Measurements from ENCODE around the gene GOSR2. TPM values are rescaled to one million over a fixed set of nuclear protein-coding genes. Genes with fewer than 3 reads are reported as not detected.

GOSR2 gene
- total and polyA plus RNA-seq, 2 of the 4 experiments (the other 2 are of a cell fraction) = 63.4 to 75.6 TPM

GRCh38 chr17:46895171-46895570 lies 27.8 kb upstream of the GOSR2 start:
- no peaks in the 10 kb centered on the region for H3K9me1 ChIP-seq (ENCODE audit: insufficient read depth, low read length)
- no peak overlapping the region for H4K5ac ChIP-seq (ENCODE audit: low read depth, low read length)
- no TSS peak for BruUV-seq (replicated peaks)
- ChIA-PET POLR2A (ENCODE audit: unreplicated experiment) (no interaction called here), CTCF (no interaction called here)
- H2AFZ ChIP-seq (replicated peaks; ENCODE audit: low read length, poor library complexity) = peak overlapping the region; percentile 41
- no peaks in the 10 kb centered on the region for H3K4me1 ChIP-seq (ENCODE audit: control insufficient read depth, insufficient read depth, low read length)
- H2AK5ac ChIP-seq (ENCODE audit: low read depth, low read length) = no peak overlapping the region
- no peak overlapping the region for H2BK5ac ChIP-seq (ENCODE audit: low read depth, low read length, poor library complexity, severe bottlenecking)
- H3K56ac ChIP-seq (ENCODE audit: extremely low read depth, insufficient read depth, low read length) = no peak overlapping the region
- WGBS, 2 experiments (ENCODE audit: extremely low coverage in 2 of 2, insufficient read length in 1 of 2) = 47% methylated on average over 3 of the region's 9 CpGs; no CpG with 5 or more reads in 1 of the 2 experiments
- no peaks in the 10 kb centered on the region for H3K79me1 ChIP-seq (ENCODE audit: low read depth in 1 of 2, low read length in 2 of 2)
- no peak overlapping the region for H3K27ac ChIP-seq (ENCODE audit: insufficient read depth, low read length)
- H3K4me3 ChIP-seq (ENCODE audit: insufficient read depth, low read depth, low read length) = no peak overlapping the region
- in situ Hi-C loops (cut with MboI; ENCODE audit: low sequenced_read_pairs) (no loop called here), dilution Hi-C loops (cut with HindIII; ENCODE audit: low sequenced_read_pairs, unreplicated experiment) (no loop called here), intact Hi-C loops (cut with micrococcal nuclease) (no loop called here)
- H3K27me3 ChIP-seq (ENCODE audit: control insufficient read depth, insufficient read depth, low read length) = peaks cover 61% of the 10 kb centered on the region
- no peak overlapping the region for H4K91ac ChIP-seq (ENCODE audit: insufficient read depth, low read depth, low read length)
- peaks cover 3% of the 10 kb centered on the region; the same call in 1 of the 2 replicates for H3K9me3 ChIP-seq (ENCODE audit: control insufficient read depth, insufficient read depth, low read length)
- no peak overlapping the region for H2BK120ac ChIP-seq (ENCODE audit: low read depth, low read length)
- H2BK20ac ChIP-seq (ENCODE audit: low read depth, low read length) = no peak overlapping the region
- H3K23ac ChIP-seq (ENCODE audit: low read depth, low read length) = no peak overlapping the region
- H3K14ac ChIP-seq (replicated peaks; ENCODE audit: low read depth, low read length) = no peak overlapping the region
- H4K20me1 ChIP-seq (ENCODE audit: insufficient read depth, low read length) = no peaks in the 10 kb centered on the region
- no peak overlapping the region for H2AK9ac ChIP-seq (replicated peaks; ENCODE audit: low read depth, low read length, poor library complexity)
- H2BK15ac ChIP-seq (ENCODE audit: low read depth, low read length) = no peak overlapping the region
- no peaks in the 10 kb centered on the region for H3K36me3 ChIP-seq (ENCODE audit: control insufficient read depth, insufficient read depth, low read length)
- no peak overlapping the region for H3K18ac ChIP-seq (ENCODE audit: low read depth, low read length)
- H4K8ac ChIP-seq (ENCODE audit: low read depth in 2 of 2, low read length in 2 of 2) = no peak overlapping the region
- H3K4me2 ChIP-seq (ENCODE audit: low read depth, low read length) = no peak overlapping the region
- no peak overlapping the region for H3K4ac ChIP-seq (ENCODE audit: low read depth, low read length)
- DNase-seq (no peak), ATAC-seq (ENCODE audit: low read depth) (no peak)
- no peak overlapping the region for H3K9ac ChIP-seq (ENCODE audit: low read depth, low read length)
- TF ChIP-seq MXI1 (IDR thresholded peaks at IDR 0.05; ENCODE audit: borderline replicate concordance, low read depth, low read length) (no peak), FOS (IDR thresholded peaks at IDR 0.05; ENCODE audit: low read depth, low read length) (no peak), CHD1 (IDR thresholded peaks at IDR 0.05; ENCODE audit: low read depth, low read length) (no peak), USF2 (IDR thresholded peaks at IDR 0.05; ENCODE audit: low read depth, low read length) (no peak), SMC3 (IDR thresholded peaks at IDR 0.05; ENCODE audit: low read depth, low read length) (no peak), ELK1 (IDR thresholded peaks at IDR 0.05; ENCODE audit: borderline replicate concordance, low read depth, low read length) (no peak)
